ENCODE results near the gene ARRDC2. TPM values are rescaled to one million over a fixed set of nuclear protein-coding genes. Genes with fewer than 3 reads are reported as not detected.

The ARRDC2 gene
- total RNA-seq (2014; rRNA removed) (27.7 and 38.5 TPM in 2 replicates), Bru-seq, nascent RNA (percentile 80 among the genes with signal in this experiment), BruChase-seq, experiment 1, labeled RNA remaining after a 6-hour chase (percentile 81 among the genes with signal in this experiment), BruChase-seq, experiment 2, labeled RNA remaining after a 2-hour chase (percentile 87 among the genes with signal in this experiment)
- long read RNA-seq, transcript ARRDC2-202 (8 exons, 2,528 nt) = major isoform, 97 of 155 reads
- long read RNA-seq, transcript ARRDC2-201 (8 exons, 2,503 nt) = minor isoform, 5 of 155 reads
- long read RNA-seq, transcript ARRDC2-203 (2 exons, 3,748 nt) = minor isoform, 6 of 155 reads
- long read RNA-seq, partial matches to known transcripts = 22 of 155 reads
- long read RNA-seq, other reads (novel, unspliced or antisense) = 25 of 155 reads

DNA sequence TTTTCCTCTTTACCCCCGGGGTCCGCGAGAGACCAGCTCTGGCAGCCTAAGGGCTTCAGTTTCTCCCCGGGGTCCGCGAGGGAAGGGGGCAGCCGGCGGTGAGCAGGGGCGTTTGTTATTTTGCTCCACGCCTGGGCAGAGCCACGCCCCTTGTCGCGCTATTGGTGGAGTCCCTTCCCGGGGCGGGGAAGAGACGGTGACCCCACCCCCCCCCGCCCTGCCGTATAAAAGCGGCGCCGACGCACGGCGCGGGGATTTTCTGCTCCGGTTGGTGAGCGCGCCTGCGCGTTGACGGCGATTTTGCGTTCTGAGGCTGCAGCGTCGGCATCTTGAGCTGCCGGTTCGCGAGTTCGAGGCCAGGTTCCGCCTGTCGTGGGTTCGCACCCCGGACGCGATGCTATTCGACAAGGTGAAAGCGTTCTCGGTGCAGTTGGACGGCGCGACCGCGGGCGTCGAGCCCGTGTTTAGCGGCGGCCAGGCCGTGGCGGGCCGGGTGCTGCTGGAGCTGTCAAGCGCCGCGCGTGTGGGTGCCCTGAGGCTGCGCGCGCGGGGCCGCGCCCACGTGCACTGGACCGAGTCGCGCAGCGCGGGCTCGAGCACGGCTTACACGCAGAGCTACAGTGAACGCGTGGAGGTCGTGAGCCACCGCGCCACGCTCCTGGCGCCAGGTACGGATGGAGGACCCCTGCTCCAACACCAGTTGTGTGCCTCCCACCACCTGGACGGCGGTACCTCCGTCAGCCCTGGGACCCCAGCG lies at the start of gene ARRDC2:
ARRDC2 (plus strand) TSS at position 254 of the 757 bp plus-strand sequence; CDS start at position 395, 141 bp downstream.
- Histone ChIP-seq H3K4me2 (ENCODE audit: low read length) (peak within 1 kb of the TSS; percentile 88), H3K27ac (ENCODE audit: low read length) (peak within 1 kb of the TSS; percentile 28), H3K4me1 (ENCODE audit: insufficient read depth, low read length) (peaks cover 25% of the 10 kb centered on the region), H3K27me3 (ENCODE audit: low read length) (no peaks in the 10 kb centered on the region), H3K9me3 (ENCODE audit: low read length) (no peaks in the 10 kb centered on the region), H4K20me1 (ENCODE audit: low read length) (no peaks in the 10 kb centered on the region), H3K4me3 (ENCODE audit: low read length) (peak within 1 kb of the TSS; percentile 65), H3K79me2 (ENCODE audit: low read length) (peaks cover 3% of the 10 kb centered on the region), H3K9me2 (replicated peaks; ENCODE audit: low read length) (no peaks in the 10 kb centered on the region), H3K36me3 (ENCODE audit: low read depth, low read length) (peaks cover 18% of the 10 kb centered on the region; the same call in 1 of the 2 replicates), H3K9ac (ENCODE audit: low read length) (peak within 1 kb of the TSS; percentile 39), H3F3A (ENCODE audit: low read length, unreplicated experiment) (no peaks in the 10 kb centered on the region), H2AFZ (ENCODE audit: low read length) (peak within 1 kb of the TSS; percentile 51)
- TF ChIP-seq EZH2 (IDR thresholded peaks at IDR 0.05; ENCODE audit: low read length, unreplicated experiment) (no peak), EZH2phosphoT487 (IDR thresholded peaks at IDR 0.05; ENCODE audit: borderline replicate concordance, low read length) (no peak)
- TF ChIP-seq, protein P1, sequence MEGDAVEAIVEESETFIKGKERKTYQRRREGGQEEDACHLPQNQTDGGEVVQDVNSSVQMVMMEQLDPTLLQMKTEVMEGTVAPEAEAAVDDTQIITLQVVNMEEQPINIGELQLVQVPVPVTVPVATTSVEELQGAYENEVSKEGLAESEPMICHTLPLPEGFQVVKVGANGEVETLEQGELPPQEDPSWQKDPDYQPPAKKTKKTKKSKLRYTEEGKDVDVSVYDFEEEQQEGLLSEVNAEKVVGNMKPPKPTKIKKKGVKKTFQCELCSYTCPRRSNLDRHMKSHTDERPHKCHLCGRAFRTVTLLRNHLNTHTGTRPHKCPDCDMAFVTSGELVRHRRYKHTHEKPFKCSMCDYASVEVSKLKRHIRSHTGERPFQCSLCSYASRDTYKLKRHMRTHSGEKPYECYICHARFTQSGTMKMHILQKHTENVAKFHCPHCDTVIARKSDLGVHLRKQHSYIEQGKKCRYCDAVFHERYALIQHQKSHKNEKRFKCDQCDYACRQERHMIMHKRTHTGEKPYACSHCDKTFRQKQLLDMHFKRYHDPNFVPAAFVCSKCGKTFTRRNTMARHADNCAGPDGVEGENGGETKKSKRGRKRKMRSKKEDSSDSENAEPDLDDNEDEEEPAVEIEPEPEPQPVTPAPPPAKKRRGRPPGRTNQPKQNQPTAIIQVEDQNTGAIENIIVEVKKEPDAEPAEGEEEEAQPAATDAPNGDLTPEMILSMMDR (conservative IDR thresholded peaks at IDR 0.05; ENCODE audit: low read depth, low read length) = no peak
- DNase-seq (peak; percentile 91), ATAC-seq (peak; percentile 63)
- no TSS peak for BruUV-seq (replicated peaks)
- CTCF ChIA-PET = interaction anchor here (0.6 kb wide), 1 partner anchor 61 kb away, joined by 4 read pairs; no protein-coding TSS in a partner anchor
- intact Hi-C loops (cut with micrococcal nuclease) = loop anchor here (1.0 kb wide), 1 partner anchor 50 kb away; no protein-coding TSS in a partner anchor
- POLR2A ChIA-PET (ENCODE audit: unreplicated experiment) = interaction anchor here (0.6 to 0.7 kb wide), 2 partner anchors 14 to 592 kb away, joined by 7 read pairs; no protein-coding TSS in a partner anchor

DNA sequence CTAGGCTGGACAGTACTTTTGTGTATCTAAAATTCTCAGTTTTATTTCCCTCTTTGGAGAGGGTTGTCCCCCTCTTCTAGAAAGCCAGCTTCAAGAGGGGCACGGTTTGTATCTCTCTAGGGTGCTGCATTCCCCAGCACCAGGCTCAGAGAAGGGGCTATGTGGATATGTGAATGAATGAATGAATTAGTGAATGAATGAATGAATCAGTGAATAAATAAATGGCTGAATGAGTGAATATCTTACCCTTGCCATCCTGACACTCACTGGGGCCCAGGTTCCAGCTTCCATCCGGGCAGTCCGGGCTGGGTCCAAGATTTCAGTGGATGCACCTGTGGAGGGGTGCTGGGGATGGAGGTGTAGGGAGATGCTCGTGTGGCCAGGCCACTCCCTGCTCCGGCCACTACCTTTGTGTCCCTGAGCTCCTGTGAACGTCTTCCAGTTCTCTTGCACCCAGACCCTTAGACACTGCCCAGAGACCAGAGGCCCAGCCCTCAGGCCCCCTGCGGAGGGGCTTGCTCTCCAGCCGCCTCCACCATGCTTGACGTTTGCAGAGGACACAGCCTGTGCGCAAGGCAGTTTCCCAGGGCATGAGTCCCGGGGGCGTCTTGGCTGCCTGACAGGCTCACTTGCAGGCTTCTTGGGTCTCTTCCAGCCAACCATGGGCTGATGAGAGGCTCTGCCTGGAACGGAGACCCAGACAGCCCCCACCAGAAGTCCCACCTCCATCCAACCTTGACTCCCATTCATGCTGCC lies 43.9 kb upstream of the ARRDC2 start:
- no peak overlapping the region for H3K4me2 ChIP-seq (ENCODE audit: low read length)
- no TSS peak for BruUV-seq (replicated peaks)
- no peaks in the 10 kb centered on the region for H3F3A ChIP-seq (ENCODE audit: low read length, unreplicated experiment)
- ATAC-seq = no peak
- no peaks in the 10 kb centered on the region for H4K20me1 ChIP-seq (ENCODE audit: low read length)
- no peak overlapping the region for H2AFZ ChIP-seq (ENCODE audit: low read length)
- intact Hi-C loops (cut with micrococcal nuclease) = no loop called here
- no peak overlapping the region for H3K4me3 ChIP-seq (ENCODE audit: low read length)
- no peak overlapping the region for H3K9ac ChIP-seq (ENCODE audit: low read length)
- H3K4me1 ChIP-seq (ENCODE audit: insufficient read depth, low read length) = no peaks in the 10 kb centered on the region
- no peak overlapping the region for H3K27ac ChIP-seq (ENCODE audit: low read length)
- no peak for DNase-seq
- TF ChIP-seq EZH2phosphoT487 (IDR thresholded peaks at IDR 0.05; ENCODE audit: borderline replicate concordance, low read length) = no peak
- TF ChIP-seq, protein P1 (conservative IDR thresholded peaks at IDR 0.05; ENCODE audit: low read depth, low read length) = no peak
- TF ChIP-seq EZH2 (IDR thresholded peaks at IDR 0.05; ENCODE audit: low read length, unreplicated experiment) = no peak
- no peaks in the 10 kb centered on the region for H3K36me3 ChIP-seq (ENCODE audit: low read depth, low read length)
- no peaks in the 10 kb centered on the region for H3K9me3 ChIP-seq (ENCODE audit: low read length)
- POLR2A ChIA-PET (ENCODE audit: unreplicated experiment) = no interaction called here
- H3K9me2 ChIP-seq (replicated peaks; ENCODE audit: low read length) = no peaks in the 10 kb centered on the region
- H3K79me2 ChIP-seq (ENCODE audit: low read length) = no peaks in the 10 kb centered on the region
- CTCF ChIA-PET = interaction anchor here (0.5 kb wide), 1 partner anchor 471 kb away, joined by 5 read pairs; no protein-coding TSS in a partner anchor
- H3K27me3 ChIP-seq (ENCODE audit: low read length) = no peaks in the 10 kb centered on the region

Measured in PC-3 (cell line).